Stimulated activated CD4-positive, alpha-beta T cell treated with anti-CD3 and anti-CD28 coated beads, Interleukin-1b, Interleukin-23, amount 100 ng/mL, for 24 hours (primary cell): ENCODE measurements around the gene SLC41A3.
"Not testable (repeated sequence)": the region's sequence is repeated elsewhere in the genome, so short reads cannot be mapped to it uniquely, and the experiment has no call there.

ENCODE experiments used
- DNase-seq, 4 experiments: peaks; one replicate each; pipeline ENCODE4 v3.0.0-alpha.2; 2020; ENCODE audit warnings: low read depth in 4 of 4, low spot score in 1 of 4

SLC41A3 gene

GRCh38 chr3:126107203-126107939, 23.4 kb upstream of the SLC41A3 start:
- no peak for DNase-seq

GRCh38 chr3:126106336-126107202, 22.6 kb upstream of the SLC41A3 start:
- no peak for DNase-seq

GRCh38 chr3:126105691-126106187, 21.8 kb upstream of the SLC41A3 start:
- DNase-seq, result no peak

- no peak for DNase-seq
Measured at GRCh38 chr3:126104742-126105605, 21.1 kb upstream of the SLC41A3 start.

GRCh38 chr3:126104028-126104635, 20.2 kb upstream of the SLC41A3 start:
- DNase-seq, result no peak

GRCh38 chr3:126103121-126104027, 19.4 kb upstream of the SLC41A3 start:
- no peak for DNase-seq

GRCh38 chr3:126102530-126102951, 18.6 kb upstream of the SLC41A3 start:
- DNase-seq, result no peak

GRCh38 chr3:126102011-126102410, 18.1 kb upstream of the SLC41A3 start:
- DNase-seq, result no peak

GRCh38 chr3:126101521-126101982, 17.6 kb upstream of the SLC41A3 start:
- no peak for DNase-seq

GRCh38 chr3:126100634-126101301, 16.8 kb upstream of the SLC41A3 start:
- DNase-seq, result no peak

- DNase-seq, result no peak
Measured at GRCh38 chr3:126100269-126100633, 16.3 kb upstream of the SLC41A3 start.

GRCh38 chr3:126098391-126098858, 14.5 kb upstream of the SLC41A3 start:
- DNase-seq, result no peak

- no peak for DNase-seq
Measured at GRCh38 chr3:126097801-126098200, 13.9 kb upstream of the SLC41A3 start.

- not testable (repeated sequence) for DNase-seq
Measured at GRCh38 chr3:126096274-126096673, 12.3 kb upstream of the SLC41A3 start.

GRCh38 chr3:126092128-126092527, 8.2 kb upstream of the SLC41A3 start:
- DNase-seq, result not testable (repeated sequence)

GRCh38 chr3:126087552-126088175, 3.7 kb upstream of the SLC41A3 start:
- no peak for DNase-seq

- no peak for DNase-seq
Measured at GRCh38 chr3:126085841-126086240, 1.9 kb upstream of the SLC41A3 start.

- DNase-seq, result no peak
Measured at GRCh38 chr3:126085276-126085675, 1.4 kb upstream of the SLC41A3 start.
